ENCODE measurements around the gene ATPAF1.
"Not testable (repeated sequence)": the region's sequence is repeated elsewhere in the genome, so short reads cannot be mapped to it uniquely, and the experiment has no call there.

The ATPAF1 gene

GRCh38 chr1:46667782-46668760 lies at the start of gene ATPAF1:
Gene ATPAF1, minus strand, starts transcription at chr1:46668364. Its CDS starts 42 bp downstream, at chr1:46668322.
- DNase-seq, result peak; percentile 56

GRCh38 chr1:46717654-46718053 lies 49.5 kb upstream of the ATPAF1 start:
- no peak for DNase-seq

GRCh38 chr1:46714976-46715375 lies 46.8 kb upstream of the ATPAF1 start:
- no peak for DNase-seq

- DNase-seq, result no peak
Measured at GRCh38 chr1:46708121-46708520, 40.0 kb upstream of the ATPAF1 start.

GRCh38 chr1:46705408-46705807 lies 37.2 kb upstream of the ATPAF1 start:
- DNase-seq, result no peak

GRCh38 chr1:46703927-46704641 lies 35.9 kb upstream of the ATPAF1 start:
- DNase-seq, result no peak

GRCh38 chr1:46699666-46700065 lies 31.5 kb upstream of the ATPAF1 start:
- peak; percentile 94 for DNase-seq

GRCh38 chr1:46697053-46697452 lies 28.9 kb upstream of the ATPAF1 start:
- DNase-seq, result no peak

GRCh38 chr1:46694676-46695075 lies 26.5 kb upstream of the ATPAF1 start:
- not testable (repeated sequence) for DNase-seq

- DNase-seq, result no peak
Measured at GRCh38 chr1:46692811-46693770, 24.9 kb upstream of the ATPAF1 start.

GRCh38 chr1:46691997-46692790 lies 24.0 kb upstream of the ATPAF1 start:
- no peak for DNase-seq

- DNase-seq, result no peak
Measured at GRCh38 chr1:46690931-46691421, 22.8 kb upstream of the ATPAF1 start.

- DNase-seq, result peak; percentile 43
Measured at GRCh38 chr1:46689897-46690296, 21.7 kb upstream of the ATPAF1 start.

GRCh38 chr1:46689356-46689755 lies 21.2 kb upstream of the ATPAF1 start:
- DNase-seq, result no peak

- no peak for DNase-seq
Measured at GRCh38 chr1:46687921-46688509, 19.9 kb upstream of the ATPAF1 start.

GRCh38 chr1:46687093-46687659 lies 19.0 kb upstream of the ATPAF1 start:
- DNase-seq, result peak; percentile 86

GRCh38 chr1:46686255-46686654 lies 18.1 kb upstream of the ATPAF1 start:
- no peak for DNase-seq

- DNase-seq, result no peak
Measured at GRCh38 chr1:46684670-46685069, 16.5 kb upstream of the ATPAF1 start.

GRCh38 chr1:46682064-46682463 lies 13.9 kb upstream of the ATPAF1 start:
- no peak for DNase-seq

- no peak for DNase-seq
Measured at GRCh38 chr1:46681333-46682034, 13.3 kb upstream of the ATPAF1 start.

Data from MV-4-11 (cell line).